ENCODE measurements around the gene DSCAM. TPM values are rescaled to one million over a fixed set of nuclear protein-coding genes. Genes with fewer than 3 reads are reported as not detected.

DSCAM gene
- total RNA-seq, 1 donor: not detected

DNA sequence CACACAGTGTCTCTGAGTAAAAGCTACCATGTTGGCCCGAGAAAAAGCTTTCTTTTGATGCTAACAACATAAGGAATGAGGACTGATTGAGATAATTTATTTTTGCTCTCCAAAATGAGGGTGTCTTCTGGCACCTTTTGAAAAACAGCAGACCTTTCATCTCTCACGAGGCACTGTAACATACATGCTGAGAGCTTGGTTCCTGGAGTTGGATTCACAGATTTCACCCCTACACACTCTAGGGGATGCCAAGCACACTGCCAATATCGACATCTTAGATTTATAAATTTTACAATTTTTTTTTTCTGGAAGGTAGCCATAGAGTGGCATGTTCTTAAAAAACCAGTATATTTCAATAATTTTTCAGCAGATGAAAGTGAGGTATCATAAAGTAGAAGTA is 408.3 kb downstream of the DSCAM start:
- no peak overlapping the region for H2AFZ ChIP-seq (ENCODE audit: low read length)
- TF ChIP-seq, protein P1, sequence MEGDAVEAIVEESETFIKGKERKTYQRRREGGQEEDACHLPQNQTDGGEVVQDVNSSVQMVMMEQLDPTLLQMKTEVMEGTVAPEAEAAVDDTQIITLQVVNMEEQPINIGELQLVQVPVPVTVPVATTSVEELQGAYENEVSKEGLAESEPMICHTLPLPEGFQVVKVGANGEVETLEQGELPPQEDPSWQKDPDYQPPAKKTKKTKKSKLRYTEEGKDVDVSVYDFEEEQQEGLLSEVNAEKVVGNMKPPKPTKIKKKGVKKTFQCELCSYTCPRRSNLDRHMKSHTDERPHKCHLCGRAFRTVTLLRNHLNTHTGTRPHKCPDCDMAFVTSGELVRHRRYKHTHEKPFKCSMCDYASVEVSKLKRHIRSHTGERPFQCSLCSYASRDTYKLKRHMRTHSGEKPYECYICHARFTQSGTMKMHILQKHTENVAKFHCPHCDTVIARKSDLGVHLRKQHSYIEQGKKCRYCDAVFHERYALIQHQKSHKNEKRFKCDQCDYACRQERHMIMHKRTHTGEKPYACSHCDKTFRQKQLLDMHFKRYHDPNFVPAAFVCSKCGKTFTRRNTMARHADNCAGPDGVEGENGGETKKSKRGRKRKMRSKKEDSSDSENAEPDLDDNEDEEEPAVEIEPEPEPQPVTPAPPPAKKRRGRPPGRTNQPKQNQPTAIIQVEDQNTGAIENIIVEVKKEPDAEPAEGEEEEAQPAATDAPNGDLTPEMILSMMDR (IDR thresholded peaks at IDR 0.05; ENCODE audit: extremely low read depth, low read depth, low read length): no peak
- H3K4me2 ChIP-seq (ENCODE audit: insufficient read depth, low read length): no peak overlapping the region
- H3K27ac ChIP-seq (ENCODE audit: low read depth, low read length): no peak overlapping the region
- H3K36me3 ChIP-seq (ENCODE audit: insufficient read depth, low read length): no peaks in the 10 kb centered on the region
- H3K79me2 ChIP-seq (ENCODE audit: insufficient read depth, low read length): no peaks in the 10 kb centered on the region
- no peak for DNase-seq (ENCODE audit: insufficient read length, low spot score, missing footprints)
- no peaks in the 10 kb centered on the region for H3K27me3 ChIP-seq (ENCODE audit: insufficient read depth, low read length)
- H4K20me1 ChIP-seq (ENCODE audit: insufficient read depth, low read length): no peaks in the 10 kb centered on the region
- H3K9me3 ChIP-seq (ENCODE audit: low read depth, low read length): peaks cover 5% of the 10 kb centered on the region
- no peaks in the 10 kb centered on the region for H3K4me1 ChIP-seq (ENCODE audit: insufficient read depth, low read length)
- no peak overlapping the region for H3K4me3 ChIP-seq (ENCODE audit: insufficient read depth, low read length)

DNA sequence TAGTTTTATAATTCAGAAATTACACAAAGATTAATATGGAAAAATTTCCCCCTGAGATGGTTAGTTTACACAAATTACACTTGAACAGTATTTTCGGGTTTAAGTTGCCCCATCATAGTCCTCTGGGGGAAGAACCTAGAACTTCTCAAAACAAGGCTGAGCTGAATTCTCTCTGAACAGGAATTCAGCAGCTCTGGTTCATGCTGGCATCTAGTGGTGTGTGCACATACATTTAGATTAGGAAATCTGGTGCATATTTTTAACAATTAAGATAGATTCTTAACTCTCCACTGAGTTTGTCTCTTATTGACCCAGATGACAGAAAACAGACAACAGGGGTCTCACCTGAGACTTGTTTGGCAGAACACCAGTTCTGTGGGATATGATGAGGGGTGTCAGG is 410.7 kb downstream of the DSCAM start:
- H3K4me2 ChIP-seq (ENCODE audit: insufficient read depth, low read length): no peak overlapping the region
- H3K4me1 ChIP-seq (ENCODE audit: insufficient read depth, low read length): no peaks in the 10 kb centered on the region
- DNase-seq (ENCODE audit: insufficient read length, low spot score, missing footprints): no peak
- no peak overlapping the region for H3K27ac ChIP-seq (ENCODE audit: low read depth, low read length)
- no peaks in the 10 kb centered on the region for H3K79me2 ChIP-seq (ENCODE audit: insufficient read depth, low read length)
- no peaks in the 10 kb centered on the region for H4K20me1 ChIP-seq (ENCODE audit: insufficient read depth, low read length)
- no peaks in the 10 kb centered on the region for H3K36me3 ChIP-seq (ENCODE audit: insufficient read depth, low read length)
- TF ChIP-seq, protein P1 (IDR thresholded peaks at IDR 0.05; ENCODE audit: extremely low read depth, low read depth, low read length): no peak
- H3K9me3 ChIP-seq (ENCODE audit: low read depth, low read length): peaks cover 2% of the 10 kb centered on the region
- no peak overlapping the region for H3K4me3 ChIP-seq (ENCODE audit: insufficient read depth, low read length)
- no peaks in the 10 kb centered on the region for H3K27me3 ChIP-seq (ENCODE audit: insufficient read depth, low read length)
- H2AFZ ChIP-seq (ENCODE audit: low read length): no peak overlapping the region

DNA sequence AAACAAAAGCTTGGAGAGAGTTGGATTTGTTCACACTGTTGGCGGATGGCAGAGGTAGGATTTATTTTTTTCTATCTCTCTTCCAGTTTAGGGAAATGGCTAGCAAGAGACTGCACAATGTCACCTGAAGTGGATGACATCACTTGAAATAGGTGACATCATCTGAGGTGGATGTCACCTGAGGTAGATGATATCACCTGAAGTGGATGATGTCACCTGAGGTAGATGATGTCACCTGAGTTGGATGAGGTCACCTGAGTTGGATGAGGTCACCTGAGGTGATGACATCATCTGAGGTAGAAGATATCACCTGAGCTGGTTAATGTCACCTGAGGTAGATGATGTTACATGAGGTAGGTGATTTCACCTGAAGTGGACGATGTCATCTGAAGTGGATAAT is 413.4 kb downstream of the DSCAM start:
- TF ChIP-seq, protein P1 (IDR thresholded peaks at IDR 0.05; ENCODE audit: extremely low read depth, low read depth, low read length): no peak
- no peak overlapping the region for H3K27ac ChIP-seq (ENCODE audit: low read depth, low read length)
- no peaks in the 10 kb centered on the region for H4K20me1 ChIP-seq (ENCODE audit: insufficient read depth, low read length)
- H2AFZ ChIP-seq (ENCODE audit: low read length): no peak overlapping the region
- H3K4me3 ChIP-seq (ENCODE audit: insufficient read depth, low read length): no peak overlapping the region
- H3K4me1 ChIP-seq (ENCODE audit: insufficient read depth, low read length): no peaks in the 10 kb centered on the region
- no peaks in the 10 kb centered on the region for H3K27me3 ChIP-seq (ENCODE audit: insufficient read depth, low read length)
- peaks cover 2% of the 10 kb centered on the region for H3K9me3 ChIP-seq (ENCODE audit: low read depth, low read length)
- H3K4me2 ChIP-seq (ENCODE audit: insufficient read depth, low read length): no peak overlapping the region
- no peaks in the 10 kb centered on the region for H3K79me2 ChIP-seq (ENCODE audit: insufficient read depth, low read length)
- H3K36me3 ChIP-seq (ENCODE audit: insufficient read depth, low read length): no peaks in the 10 kb centered on the region
- DNase-seq (ENCODE audit: insufficient read length, low spot score, missing footprints): no peak

DNA sequence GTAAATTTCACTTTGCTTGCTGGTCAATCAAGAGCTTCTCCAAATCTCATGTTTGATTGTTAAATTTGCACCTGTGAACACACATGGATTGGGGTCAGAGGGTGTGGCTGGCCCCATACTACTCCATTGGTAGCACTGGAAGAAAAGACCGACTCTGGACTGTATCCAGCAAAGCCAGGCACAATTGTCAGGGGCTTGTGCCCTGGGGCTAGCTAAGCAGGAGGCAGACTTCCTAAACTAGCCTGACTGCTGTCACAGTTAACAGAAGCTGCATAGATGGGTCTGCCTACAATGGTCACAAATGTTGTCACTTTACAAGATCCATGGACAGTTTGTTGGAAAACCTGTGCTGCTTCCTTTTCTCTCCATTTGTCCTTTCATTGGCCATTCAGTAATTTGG is 421.0 kb downstream of the DSCAM start:
- H3K9me3 ChIP-seq (ENCODE audit: low read depth, low read length): peaks cover 7% of the 10 kb centered on the region
- H3K27me3 ChIP-seq (ENCODE audit: insufficient read depth, low read length): no peaks in the 10 kb centered on the region
- no peak overlapping the region for H2AFZ ChIP-seq (ENCODE audit: low read length)
- no peak for DNase-seq (ENCODE audit: insufficient read length, low spot score, missing footprints)
- H3K36me3 ChIP-seq (ENCODE audit: insufficient read depth, low read length): no peaks in the 10 kb centered on the region
- TF ChIP-seq, protein P1 (IDR thresholded peaks at IDR 0.05; ENCODE audit: extremely low read depth, low read depth, low read length): no peak
- H3K27ac ChIP-seq (ENCODE audit: low read depth, low read length): no peak overlapping the region
- no peaks in the 10 kb centered on the region for H3K79me2 ChIP-seq (ENCODE audit: insufficient read depth, low read length)
- H3K4me3 ChIP-seq (ENCODE audit: insufficient read depth, low read length): no peak overlapping the region
- H3K4me2 ChIP-seq (ENCODE audit: insufficient read depth, low read length): no peak overlapping the region
- no peaks in the 10 kb centered on the region for H3K4me1 ChIP-seq (ENCODE audit: insufficient read depth, low read length)
- H4K20me1 ChIP-seq (ENCODE audit: insufficient read depth, low read length): no peaks in the 10 kb centered on the region

All from osteoblast (primary cell).